ENCODE data around the gene ZNF579. TPM values are rescaled to one million over a fixed set of nuclear protein-coding genes. Genes with fewer than 3 reads are reported as not detected.

ZNF579 gene
- total RNA-seq, 1 donor from 2014 or later = 2.1 TPM

GRCh38 chr19:55590617-55591016, 10.0 kb upstream of the ZNF579 start:
- Histone ChIP-seq H3K4me2 (peak overlapping the region; percentile 10), H4K20me1 (ENCODE audit: low read depth) (no peaks in the 10 kb centered on the region), H3F3A (ENCODE audit: low read depth) (peaks cover 46% of the 10 kb centered on the region), H3K4me1 (peaks cover 16% of the 10 kb centered on the region), H3K27me3 (no peaks in the 10 kb centered on the region), H3K9me3 (ENCODE audit: low read depth) (no peaks in the 10 kb centered on the region), H3K4me3 (no peak overlapping the region), H3K79me2 (ENCODE audit: low read depth) (no peaks in the 10 kb centered on the region), H3K9ac (no peak overlapping the region), H3K27ac (no peak overlapping the region), H3K36me3 (peaks cover 10% of the 10 kb centered on the region), H2AFZ (replicated peaks) (no peak overlapping the region)
- H3K4me1 Mint-ChIP-seq = peaks cover 41% of the 10 kb centered on the region
- H3K36me3 Mint-ChIP-seq = peaks cover 21% of the 10 kb centered on the region
- H3K27ac Mint-ChIP-seq = no peak overlapping the region
- H3K27me3 Mint-ChIP-seq (ENCODE audit: insufficient read depth, low read depth) = peaks cover 6% of the 10 kb centered on the region
- DNase-seq (ENCODE audit: low spot score) = peak; percentile 44
- H3K4me3 Mint-ChIP-seq = no peak overlapping the region
- H3K9me3 Mint-ChIP-seq = peaks cover 3% of the 10 kb centered on the region
- no peak for TF ChIP-seq EZH2phosphoT487 (IDR thresholded peaks at IDR 0.05)
- TF ChIP-seq CTCF (IDR thresholded peaks at IDR 0.05) = no peak
- no peak for TF ChIP-seq EZH2 (IDR thresholded peaks at IDR 0.05)

GRCh38 chr19:55590109-55590508, 9.5 kb upstream of the ZNF579 start:
- DNase-seq (ENCODE audit: low spot score) = no peak
- H3K9ac ChIP-seq = no peak overlapping the region
- no peak overlapping the region for H3K4me3 ChIP-seq
- peak overlapping the region; percentile 60 for H3K4me2 ChIP-seq
- Mint-ChIP-seq H3K4me3 (peak overlapping the region; percentile 48), H3K27ac (no peak overlapping the region), H3K27me3 (ENCODE audit: insufficient read depth, low read depth) (peaks cover 6% of the 10 kb centered on the region), H3K36me3 (peaks cover 16% of the 10 kb centered on the region), H3K4me1 (peaks cover 46% of the 10 kb centered on the region), H3K9me3 (peaks cover 3% of the 10 kb centered on the region)
- peaks cover 16% of the 10 kb centered on the region for H3K4me1 ChIP-seq
- peak overlapping the region; percentile 76 for H3K27ac ChIP-seq
- no peak overlapping the region for H2AFZ ChIP-seq (replicated peaks)
- no peaks in the 10 kb centered on the region for H3K27me3 ChIP-seq
- peaks cover 5% of the 10 kb centered on the region for H3K36me3 ChIP-seq
- no peaks in the 10 kb centered on the region for H4K20me1 ChIP-seq (ENCODE audit: low read depth)
- no peak for TF ChIP-seq EZH2phosphoT487 (IDR thresholded peaks at IDR 0.05)
- TF ChIP-seq CTCF (IDR thresholded peaks at IDR 0.05) = no peak
- TF ChIP-seq EZH2 (IDR thresholded peaks at IDR 0.05) = no peak
- no peaks in the 10 kb centered on the region for H3K79me2 ChIP-seq (ENCODE audit: low read depth)
- peaks cover 50% of the 10 kb centered on the region for H3F3A ChIP-seq (ENCODE audit: low read depth)
- no peaks in the 10 kb centered on the region for H3K9me3 ChIP-seq (ENCODE audit: low read depth)

GRCh38 chr19:55588738-55589137, 8.1 kb upstream of the ZNF579 start:
- H3K9me3 ChIP-seq (ENCODE audit: low read depth) = no peaks in the 10 kb centered on the region
- Mint-ChIP-seq H3K36me3 (peaks cover 9% of the 10 kb centered on the region), H3K4me3 (no peak overlapping the region), H3K27ac (no peak overlapping the region), H3K27me3 (ENCODE audit: insufficient read depth, low read depth) (peaks cover 6% of the 10 kb centered on the region), H3K9me3 (peaks cover 3% of the 10 kb centered on the region), H3K4me1 (peaks cover 52% of the 10 kb centered on the region)
- DNase-seq (ENCODE audit: low spot score) = no peak
- H3K36me3 ChIP-seq = no peaks in the 10 kb centered on the region
- H3K27me3 ChIP-seq = no peaks in the 10 kb centered on the region
- TF ChIP-seq EZH2phosphoT487 (IDR thresholded peaks at IDR 0.05) (no peak), CTCF (IDR thresholded peaks at IDR 0.05) (no peak), EZH2 (IDR thresholded peaks at IDR 0.05) (no peak)
- peaks cover 16% of the 10 kb centered on the region for H3K4me1 ChIP-seq
- no peak overlapping the region for H3K4me3 ChIP-seq
- H2AFZ ChIP-seq (replicated peaks) = no peak overlapping the region
- H3K79me2 ChIP-seq (ENCODE audit: low read depth) = no peaks in the 10 kb centered on the region
- no peaks in the 10 kb centered on the region for H4K20me1 ChIP-seq (ENCODE audit: low read depth)
- no peak overlapping the region for H3K4me2 ChIP-seq
- peaks cover 62% of the 10 kb centered on the region for H3F3A ChIP-seq (ENCODE audit: low read depth)
- H3K27ac ChIP-seq = no peak overlapping the region
- no peak overlapping the region for H3K9ac ChIP-seq

All from neural progenitor cell (in vitro differentiated cells).